ENCODE measurements around the gene TAF4.
A peak's percentile ranks its signal among the peaks of the same experiment; 100 is the strongest.
"Not testable (repeated sequence)": the region's sequence is repeated elsewhere in the genome, so short reads cannot be mapped to it uniquely, and the experiment has no call there.

TAF4 gene

DNA sequence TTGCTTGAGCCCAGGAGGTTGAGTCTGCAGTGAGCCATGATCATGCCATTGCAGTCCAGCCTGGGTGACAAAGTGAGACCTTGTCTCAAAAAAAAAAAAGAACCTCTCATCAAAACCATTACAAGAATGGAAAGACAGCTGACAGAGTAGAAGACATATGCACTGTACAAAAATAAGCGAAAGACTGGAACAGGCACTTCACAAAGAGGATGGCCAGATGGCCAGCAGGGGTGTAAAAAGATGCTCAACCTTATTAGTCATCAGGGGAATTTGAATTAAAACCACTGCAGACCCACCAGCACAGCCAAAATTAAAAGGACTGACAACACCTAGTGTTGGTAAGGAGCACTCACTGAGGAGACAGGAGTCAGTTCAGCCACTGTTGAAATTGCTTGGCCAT is 13.5 kb upstream of the TAF4 start:
- no peak for DNase-seq (ENCODE audit: low read depth)
- H3K4me3 ChIP-seq (ENCODE audit: low read depth, low read length), result no peak overlapping the region

DNA sequence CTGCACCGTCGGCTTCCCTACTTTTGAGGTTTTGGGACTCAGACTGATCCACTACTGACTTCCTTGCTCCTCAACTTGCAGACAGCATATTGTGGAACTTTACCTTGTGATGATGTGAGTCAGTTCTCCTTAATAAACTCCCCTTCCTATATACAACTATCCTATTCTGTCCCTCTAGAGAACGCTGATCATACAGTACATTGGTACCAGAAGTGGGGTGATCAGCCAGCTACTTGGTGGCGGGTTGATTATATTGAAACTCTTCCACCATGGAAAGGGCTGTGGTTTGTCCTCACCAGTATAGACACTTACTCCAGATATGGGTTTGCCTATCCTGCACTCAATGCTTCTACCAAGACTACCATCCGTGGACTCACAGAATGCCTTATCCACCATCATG is 7.6 kb upstream of the TAF4 start:
- TF ChIP-seq, protein P1, sequence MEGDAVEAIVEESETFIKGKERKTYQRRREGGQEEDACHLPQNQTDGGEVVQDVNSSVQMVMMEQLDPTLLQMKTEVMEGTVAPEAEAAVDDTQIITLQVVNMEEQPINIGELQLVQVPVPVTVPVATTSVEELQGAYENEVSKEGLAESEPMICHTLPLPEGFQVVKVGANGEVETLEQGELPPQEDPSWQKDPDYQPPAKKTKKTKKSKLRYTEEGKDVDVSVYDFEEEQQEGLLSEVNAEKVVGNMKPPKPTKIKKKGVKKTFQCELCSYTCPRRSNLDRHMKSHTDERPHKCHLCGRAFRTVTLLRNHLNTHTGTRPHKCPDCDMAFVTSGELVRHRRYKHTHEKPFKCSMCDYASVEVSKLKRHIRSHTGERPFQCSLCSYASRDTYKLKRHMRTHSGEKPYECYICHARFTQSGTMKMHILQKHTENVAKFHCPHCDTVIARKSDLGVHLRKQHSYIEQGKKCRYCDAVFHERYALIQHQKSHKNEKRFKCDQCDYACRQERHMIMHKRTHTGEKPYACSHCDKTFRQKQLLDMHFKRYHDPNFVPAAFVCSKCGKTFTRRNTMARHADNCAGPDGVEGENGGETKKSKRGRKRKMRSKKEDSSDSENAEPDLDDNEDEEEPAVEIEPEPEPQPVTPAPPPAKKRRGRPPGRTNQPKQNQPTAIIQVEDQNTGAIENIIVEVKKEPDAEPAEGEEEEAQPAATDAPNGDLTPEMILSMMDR (IDR thresholded peaks at IDR 0.05; ENCODE audit: low read depth, low read length, missing control alignments), result no peak
- no peak overlapping the region for H3K4me3 ChIP-seq (ENCODE audit: low read depth, low read length)
- no peak for DNase-seq (ENCODE audit: low read depth)

More for the DNA sequence above, 13.5 kb upstream of the TAF4 start:
- TF ChIP-seq, protein P1 (IDR thresholded peaks at IDR 0.05; ENCODE audit: low read depth, low read length, missing control alignments), result no peak

DNA sequence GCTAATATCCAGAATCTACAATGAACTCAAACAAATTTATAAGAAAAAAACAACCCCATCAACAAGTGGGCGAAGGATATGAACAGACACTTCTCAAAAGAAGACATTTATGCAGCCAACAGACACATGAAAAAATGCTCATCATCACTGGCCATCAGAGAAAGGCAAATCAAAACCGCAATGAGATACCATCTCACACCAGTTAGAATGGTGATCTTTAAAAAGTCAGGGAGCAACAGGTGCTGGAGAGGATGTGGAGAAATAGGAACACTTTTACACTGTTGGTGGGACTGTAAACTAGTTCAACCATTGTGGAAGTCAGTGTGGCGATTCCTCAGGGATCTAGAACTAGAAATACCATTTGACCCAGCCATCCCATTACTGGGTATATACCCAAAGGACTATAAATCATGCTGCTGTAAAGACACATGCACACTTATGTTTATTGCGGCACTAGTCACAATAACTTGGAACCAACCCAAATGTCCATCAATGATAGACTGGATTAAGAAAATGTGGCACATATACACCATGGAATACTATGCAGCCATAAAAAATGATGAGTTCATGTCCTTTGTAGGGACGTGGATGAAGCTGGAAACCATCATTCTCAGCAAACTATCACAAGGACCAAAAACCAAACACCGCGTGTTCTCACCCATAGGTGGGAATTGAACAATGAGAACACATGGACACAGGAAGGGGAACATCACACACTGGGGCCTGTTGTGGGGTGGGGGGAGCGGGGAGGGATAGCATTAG is 6.2 kb upstream of the TAF4 start:
- not testable (repeated sequence) for H3K4me3 ChIP-seq (ENCODE audit: low read depth, low read length); DNase-seq (ENCODE audit: low read depth)

DNA sequence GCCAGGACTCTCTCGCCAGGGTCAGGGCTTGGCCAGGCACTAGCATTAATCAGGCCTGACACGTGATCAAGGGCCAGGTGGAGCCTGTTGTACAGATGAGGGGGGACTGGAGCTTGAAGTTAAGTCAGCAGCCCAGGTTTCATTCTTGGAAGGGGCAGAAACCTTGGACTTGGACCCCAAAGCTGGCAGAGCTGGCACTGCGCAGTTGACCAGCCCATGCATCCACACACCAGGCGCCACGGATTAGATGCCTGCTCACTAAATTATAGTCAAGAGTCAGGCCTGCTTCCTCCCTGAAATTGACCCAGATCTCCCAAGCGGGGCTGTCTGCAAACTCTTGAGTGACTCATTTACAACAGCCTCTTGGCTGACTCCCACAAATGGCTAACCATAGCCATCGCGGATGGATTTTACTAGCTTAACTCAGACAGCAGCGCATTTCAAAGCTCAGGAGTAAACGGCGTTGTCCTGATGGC is 4.1 kb upstream of the TAF4 start:
- DNase-seq (ENCODE audit: low read depth), result no peak
- TF ChIP-seq, protein P1 (IDR thresholded peaks at IDR 0.05; ENCODE audit: low read depth, low read length, missing control alignments), result no peak
- H3K4me3 ChIP-seq (ENCODE audit: low read depth, low read length), result no peak overlapping the region

DNA sequence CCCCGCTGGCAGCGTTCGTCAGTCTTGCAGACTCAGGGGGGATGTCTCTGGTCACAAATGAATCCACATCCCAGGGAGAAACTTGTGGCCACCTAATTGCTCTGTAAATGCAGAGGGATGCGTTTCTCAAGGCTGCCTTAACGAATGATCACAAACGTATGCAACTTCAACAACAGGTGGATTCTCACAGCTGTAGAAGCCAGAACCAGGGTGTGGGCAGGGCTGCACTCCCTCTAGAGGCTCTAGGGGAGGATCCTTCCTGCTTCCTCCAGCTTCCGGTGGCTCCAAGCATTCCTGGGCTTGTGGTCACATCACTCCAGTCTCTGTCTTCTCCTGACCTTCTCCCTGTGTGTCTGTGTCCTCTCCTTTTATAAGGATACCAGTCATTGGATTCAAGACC is 3.3 kb upstream of the TAF4 start:
- H3K4me3 ChIP-seq (ENCODE audit: low read depth, low read length), result no peak overlapping the region
- TF ChIP-seq, protein P1 (IDR thresholded peaks at IDR 0.05; ENCODE audit: low read depth, low read length, missing control alignments), result no peak
- DNase-seq (ENCODE audit: low read depth), result no peak

DNA sequence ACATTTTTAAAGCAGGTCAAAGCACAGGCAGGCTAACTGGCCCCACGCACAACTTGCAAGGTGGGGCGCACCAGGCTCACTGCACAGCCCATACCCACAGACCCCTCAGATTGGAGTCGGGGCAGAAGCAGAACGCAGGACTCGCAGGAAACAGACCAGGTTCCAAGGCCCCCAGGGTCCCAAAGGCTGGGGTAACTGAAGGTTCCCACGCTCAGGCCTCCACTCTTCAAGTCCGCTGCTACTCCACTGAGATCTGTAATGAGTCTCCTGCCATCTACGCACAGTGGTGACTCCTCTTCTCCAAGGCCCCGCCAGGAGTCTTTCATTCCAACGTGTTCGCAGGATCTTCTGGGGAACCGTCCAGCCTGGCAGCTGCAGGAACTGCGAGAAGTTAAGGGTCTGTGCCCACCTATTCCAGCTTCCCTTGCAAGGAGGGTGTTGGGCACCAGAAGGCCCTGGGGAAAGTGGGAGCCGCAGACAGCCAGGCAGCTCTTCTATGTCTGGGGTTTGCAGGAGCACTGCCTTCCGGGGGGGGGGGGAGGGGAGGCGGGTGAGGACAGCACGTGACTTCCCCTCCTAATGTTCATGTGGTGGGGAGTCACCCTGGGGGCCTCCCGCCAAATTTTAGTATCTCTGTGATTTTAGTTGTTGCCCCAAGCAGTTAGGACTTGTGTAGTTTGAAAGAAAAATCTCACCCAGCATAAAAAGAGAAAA is 2.0 kb upstream of the TAF4 start:
- H3K4me3 ChIP-seq (ENCODE audit: low read depth, low read length), result no peak overlapping the region
- no peak for DNase-seq (ENCODE audit: low read depth)
- TF ChIP-seq, protein P1 (IDR thresholded peaks at IDR 0.05; ENCODE audit: low read depth, low read length, missing control alignments), result no peak

DNA sequence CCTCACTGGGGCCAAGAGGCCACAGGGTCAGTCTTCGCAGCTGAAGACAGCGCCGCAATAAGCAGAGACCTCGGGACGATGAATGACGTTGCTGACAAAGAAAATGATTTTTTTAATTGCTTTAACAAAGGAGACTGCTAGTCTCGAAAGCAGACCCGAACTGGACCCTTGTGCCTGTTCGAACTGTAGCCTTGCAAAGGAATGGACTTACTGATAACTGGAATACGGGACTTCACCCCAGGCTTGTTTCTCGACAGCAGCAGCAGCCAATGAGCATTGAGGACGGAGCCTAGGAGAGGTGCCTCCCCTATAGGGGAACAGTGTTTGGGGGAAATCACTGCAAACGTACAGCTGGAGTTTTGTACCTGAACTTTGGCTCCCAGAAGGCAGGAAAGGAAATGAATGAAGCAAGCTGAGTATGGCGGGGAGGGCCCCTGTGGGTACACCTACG is 1.3 kb upstream of the TAF4 start:
- DNase-seq (ENCODE audit: low read depth), result no peak
- peak overlapping the region; percentile 66 for H3K4me3 ChIP-seq (ENCODE audit: low read depth, low read length)
- TF ChIP-seq, protein P1 (IDR thresholded peaks at IDR 0.05; ENCODE audit: low read depth, low read length, missing control alignments), result no peak

All from GM12864 (cell line).